Measurements from ENCODE around the gene CHIT1. TPM values are rescaled to one million over a fixed set of nuclear protein-coding genes. Genes with fewer than 3 reads are reported as not detected.

The CHIT1 gene
- polyA plus RNA-seq, 1 of the 3 experiments (the other 2 are of a cell fraction), result not detected

GRCh38 chr1:203168991-203169390 lies 60.5 kb downstream of the CHIT1 start:
- Histone ChIP-seq H3K4me2 (no peak overlapping the region), H3K27me3 (ENCODE audit: insufficient read depth) (no peaks in the 10 kb centered on the region), H4K20me1 (ENCODE audit: insufficient read depth) (no peaks in the 10 kb centered on the region), H3K4me1 (ENCODE audit: control insufficient read depth in 1 of 2, insufficient read depth in 2 of 2, low read depth in 1 of 2, low read length in 1 of 2) (peaks cover 0 to 4% of the 10 kb centered on the region in 2 experiments; a peak in 1 of 4 replicates), H3K27ac (ENCODE audit: low read depth in 2 of 2, low read length in 1 of 2) (no peak overlapping the region), H3K9ac (no peak overlapping the region), H2AFZ (ENCODE audit: low read depth) (no peak overlapping the region), H3K4me3 (ENCODE audit: low read depth in 2 of 2, low read length in 1 of 2) (no peak overlapping the region), H3F3A (replicated peaks; ENCODE audit: insufficient read depth) (no peaks in the 10 kb centered on the region), H3K79me2 (ENCODE audit: insufficient read depth) (no peaks in the 10 kb centered on the region), H3K36me3 (replicated peaks in 1 of 2; ENCODE audit: control insufficient read depth in 1 of 2, insufficient read depth in 2 of 2, low read length in 1 of 2) (no peaks in the 10 kb centered on the region), H3K9me2 (no peaks in the 10 kb centered on the region), H3K9me3 (no peaks in the 10 kb centered on the region)
- POLR2A ChIA-PET, result no interaction called here
- CTCF ChIA-PET, result interaction anchor here (1.2 to 2.6 kb wide), 6 partner anchors 10 to 130 kb away, joined by 3 to 12 read pairs (median 4); no protein-coding TSS in a partner anchor
- 92% methylated on average over 5 of the region's 9 CpGs for WGBS (ENCODE audit: low lambda C conversion rate)
- TF ChIP-seq GATA2 (CRISPR knock-in tag; IDR thresholded peaks at IDR 0.05) (no peak), FOXM1 (IDR thresholded peaks at IDR 0.05; ENCODE audit: low read depth) (no peak), ELF1 (IDR thresholded peaks at IDR 0.05) (no peak), ZBTB33 (IDR thresholded peaks at IDR 0.05; ENCODE audit: borderline replicate concordance, low read depth) (no peak), MAX (IDR thresholded peaks at IDR 0.05; ENCODE audit: low read depth) (no peak), IRF3 (IDR thresholded peaks at IDR 0.05; ENCODE audit: low read depth, low read length) (no peak), POLR2AphosphoS5 (IDR thresholded peaks at IDR 0.05; ENCODE audit: low read depth, low read length) (no peak), YY1 (IDR thresholded peaks at IDR 0.05; ENCODE audit: low read depth) (no peak), JUND (IDR thresholded peaks at IDR 0.05) (no peak), FOSL2 (IDR thresholded peaks at IDR 0.05; ENCODE audit: borderline replicate concordance, low read depth) (no peak), PBX3 (IDR thresholded peaks at IDR 0.05) (no peak), SIN3A (IDR thresholded peaks at IDR 0.05; ENCODE audit: borderline replicate concordance, low read depth, low read length) (no peak), EZH2phosphoT487 (IDR thresholded peaks at IDR 0.05; ENCODE audit: borderline replicate concordance, low read depth) (no peak), RXRA (IDR thresholded peaks at IDR 0.05; ENCODE audit: borderline replicate concordance, low read depth) (no peak), NFIC (IDR thresholded peaks at IDR 0.05; ENCODE audit: borderline replicate concordance) (no peak), RAD21 (IDR thresholded peaks at IDR 0.05; ENCODE audit: low read length) (no peak)
- no peak for DNase-seq
